Endothelial cell of umbilical vein (primary cell): ENCODE results near the gene TSSK6. TPM values are rescaled to one million over a fixed set of nuclear protein-coding genes. Genes with fewer than 3 reads are reported as not detected.

Source experiments
- BruUV-seq: library from RNA; stranded (reverse); fragments of 400-500 nt; replicated peaks from 2 replicates; lab custom pipeline; 2021; lab: Mats Ljungman, UMichigan
- CTCF ChIA-PET: fragments of 300-600, 350-600 bp; sonication (Branson Sonifier 250); formaldehyde crosslinking; loops from one replicate; lab custom pipeline; 2021; ENCODE audit warnings: antibody characterized with exemption, inconsistent platforms; lab: Charles Lee
- POLR2A ChIA-PET: fragments of 300-600, 350-600 bp; sonication (Branson Sonifier 250); formaldehyde crosslinking; loops from one replicate; lab custom pipeline; 2021; ENCODE audit warnings: antibody characterized with exemption, inconsistent platforms; lab: Charles Lee
- DNase-seq: peaks from one replicate; pipeline ENCODE4 v3.0.0-alpha.2; 2011; ENCODE audit warnings: low read depth, low spot score
- FAIRE-seq: peaks from 2 replicates; lab custom pipeline; 2011; peaks lifted over from hg19 to GRCh38; lab: Jason Lieb, UNC
- H2AFZ ChIP-seq: 2 replicates; pipeline ENCODE4 v1.6.0; 2012; ENCODE audit warnings: low read depth, low read length, control low read depth, inconsistent platforms
- H3K27ac ChIP-seq: 2 replicates; pipeline ENCODE4 v1.5.1; 2011; ENCODE audit warnings: low read depth, mild to moderate bottlenecking, control low read depth, low read length, moderate library complexity; ENCODE audit not compliant: insufficient read depth
- H3K27me3 ChIP-seq, 2 experiments: 2 replicates each; pipeline versions ENCODE4 v1.6.0 to v1.6.1; 2011; ENCODE audit warnings: low read length in 2 of 2, mixed read lengths in 1 of 2; ENCODE audit not compliant: control insufficient read depth in 2 of 2, insufficient read depth in 2 of 2
- H3K36me3 ChIP-seq, 2 experiments: 2 replicates in 1 of 2; 3 replicates in 1 of 2; pipeline ENCODE4 v1.5.1; 2011; ENCODE audit warnings: low read length in 2 of 2, mild to moderate bottlenecking in 1 of 2, moderate library complexity in 1 of 2; ENCODE audit not compliant: control insufficient read depth in 2 of 2, insufficient read depth in 2 of 2; ENCODE audit errors: extremely low read depth in 1 of 2
- H3K4me1 ChIP-seq: 3 replicates; pipeline ENCODE4 v1.5.1; 2011; ENCODE audit warnings: mild to moderate bottlenecking, low read length; ENCODE audit not compliant: control insufficient read depth, insufficient read depth; ENCODE audit errors: extremely low read depth
- H3K4me2 ChIP-seq: 2 replicates; pipeline ENCODE4 v1.6.1; 2011; ENCODE audit warnings: low read length, control low read depth, mixed read lengths; ENCODE audit not compliant: insufficient read depth
- H3K4me3 ChIP-seq, 3 experiments: fragments of 200-600 bp in 1 of 3; sonication (generic), shearing (Covaris generic) in 1 of 3; replicated peaks in 1 of 3; 2 replicates each; pipeline ENCODE4 v1.5.1; 2011 to 2016; ENCODE audit warnings: control low read depth in 3 of 3, low read length in 3 of 3, mild to moderate bottlenecking in 2 of 3, inconsistent platforms in 1 of 3, low read depth in 1 of 3, moderate library complexity in 1 of 3; ENCODE audit not compliant: insufficient read depth in 1 of 3
- H3K79me2 ChIP-seq: 2 replicates; pipeline ENCODE4 v1.6.0; 2012; ENCODE audit warnings: low read length, inconsistent platforms; ENCODE audit not compliant: control insufficient read depth, insufficient read depth
- H3K9ac ChIP-seq: replicated peaks from 2 replicates; pipeline ENCODE3; 2011; ENCODE audit warnings: low read length, control low read depth; ENCODE audit not compliant: insufficient read depth; ENCODE audit errors: extremely low read depth
- H3K9me1 ChIP-seq: replicated peaks from 3 replicates; pipeline ENCODE4 v1.6.0; 2011; ENCODE audit warnings: mild to moderate bottlenecking, low read length; ENCODE audit not compliant: control insufficient read depth, insufficient read depth; ENCODE audit errors: extremely low read depth
- H3K9me3 ChIP-seq: replicated peaks from 2 replicates; pipeline ENCODE4 v1.5.1; 2012; ENCODE audit warnings: low read length, inconsistent platforms; ENCODE audit not compliant: control insufficient read depth, insufficient read depth
- H4K20me1 ChIP-seq: replicated peaks from 2 replicates; pipeline ENCODE3; 2011; ENCODE audit warnings: mild to moderate bottlenecking, low read length; ENCODE audit not compliant: control insufficient read depth, insufficient read depth; ENCODE audit errors: extremely low read depth
- CTCF ChIP-seq, 2 donors: IDR thresholded peaks; 1 replicate in 1 of 2; 2 replicates in 1 of 2; pipeline ENCODE4 v1.5.1; 2011; ENCODE audit warnings: low read length in 2 of 2, mild to moderate bottlenecking in 2 of 2, moderate library complexity in 2 of 2, control low read depth in 1 of 2, inconsistent platforms in 1 of 2, low read depth in 1 of 2; ENCODE audit not compliant: insufficient read depth in 1 of 2; ENCODE audit errors: extremely low read depth in 1 of 2
- EZH2 ChIP-seq: IDR thresholded peaks from 2 replicates; pipeline ENCODE4 v1.6.1; 2012; ENCODE audit warnings: borderline replicate concordance, low read depth, mild to moderate bottlenecking, moderate library complexity, low read length, inconsistent platforms; ENCODE audit not compliant: severe bottlenecking
- FOS ChIP-seq: IDR thresholded peaks from 2 replicates; pipeline ENCODE4 v1.6.1; 2011; ENCODE audit warnings: mild to moderate bottlenecking, low read length, moderate library complexity, borderline replicate concordance; ENCODE audit not compliant: insufficient read depth
- GATA2 ChIP-seq: IDR thresholded peaks from 2 replicates; pipeline ENCODE4 v1.7.0; 2011; ENCODE audit warnings: low read depth, mild to moderate bottlenecking, moderate library complexity, mixed read lengths, low read length; ENCODE audit not compliant: insufficient read length, insufficient read depth
- JUN ChIP-seq: IDR thresholded peaks from 2 replicates; pipeline ENCODE4 v1.6.1; 2011; ENCODE audit warnings: borderline replicate concordance, low read depth; ENCODE audit not compliant: insufficient read length, insufficient read depth
- MAX ChIP-seq: IDR thresholded peaks from 2 replicates; pipeline ENCODE4 v1.6.1; 2011; ENCODE audit not compliant: insufficient read depth, insufficient read length
- POLR2AphosphoS5 ChIP-seq: IDR thresholded peaks from 2 replicates; pipeline ENCODE4 v1.6.1; 2012; ENCODE audit warnings: low read depth, mild to moderate bottlenecking, control low read depth, low read length, moderate library complexity; ENCODE audit not compliant: insufficient read depth
- dilution Hi-C: fragments of 300-500 bp; cut with MboI; formaldehyde crosslinking; loops from one replicate; pipeline ENCODE4 v1.15.0; 2019; ENCODE audit warnings: low sequenced_read_pairs; ENCODE audit not compliant: extremely low pct_ligation_motif_present
- intact Hi-C: fragments of 100-400 bp; cut with micrococcal nuclease; formaldehyde crosslinking; loops from one replicate; pipeline ENCODE4 v1.10.0; 2022
- polyA plus RNA-seq, 4 experiments: library from polyadenylated mRNA; depleted of rRNA in 3 of 4; stranded (reverse) in 3 of 4; unstranded in 1 of 4; fragments of >200 nt; gene quantifications; 2 replicates each; pipeline versions ENCODE4 v1.2.1 to v1.2.3, GENCODE V29; 2011 to 2012; ENCODE audit warnings: missing spikeins in 1 of 4
- total RNA-seq: library from RNA; stranded (reverse); gene quantifications from 2 replicates; pipeline ENCODE4 v1.2.3, GENCODE V29; 2021

TSSK6 gene
- total and polyA plus RNA-seq, 2 donors (not counting 3 experiments of a cell fraction or from before 2014, with no cell fraction given): 0.76 to 0.82 TPM

- Histone ChIP-seq H3K79me2 (no peaks in the 10 kb centered on the region), H3K4me1 (no peaks in the 10 kb centered on the region), H3K4me3 (no peak overlapping the region), H3K36me3 (no peaks in the 10 kb centered on the region), H3K9me3 (no peaks in the 10 kb centered on the region), H2AFZ (no peak overlapping the region), H4K20me1 (no peaks in the 10 kb centered on the region), H3K9ac (no peak overlapping the region), H3K4me2 (no peak overlapping the region), H3K27ac (no peak overlapping the region), H3K9me1 (no peaks in the 10 kb centered on the region), H3K27me3 (peaks cover 17 to 20% of the 10 kb centered on the region in 2 experiments)
- BruUV-seq: no TSS peak
- FAIRE-seq (no peak), DNase-seq (no peak)
- intact Hi-C loops: no loop called here
- TF ChIP-seq EZH2 (no peak), CTCF (IDR thresholded peaks at IDR 0.05; ENCODE audit: extremely low read depth in 1 of 2, insufficient read depth in 1 of 2, low read depth in 1 of 2, low read length in 2 of 2) (no peak), POLR2AphosphoS5 (no peak), FOS (no peak), JUN (no peak), GATA2 (no peak), MAX (no peak)
- ChIA-PET CTCF (interaction anchor here (1.0 to 1.4 kb wide), 3 partner anchors 18 to 88 kb away, joined by 3 to 5 read pairs (median 3); no protein-coding TSS in a partner anchor), POLR2A (no interaction called here)
- dilution Hi-C loops: no loop called here
Observed at GRCh38 chr19:19534556-19535265, 19.4 kb upstream of the TSSK6 start.
